Fibroblast of villous mesenchyme (primary cell): ENCODE measurements around the gene DUSP28. TPM values are rescaled to one million over a fixed set of nuclear protein-coding genes. Genes with fewer than 3 reads are reported as not detected.
A peak's percentile ranks its signal among the peaks of the same experiment; 100 is the strongest.

ENCODE experiments used
- DNase-seq: peaks from one replicate; pipeline ENCODE4 v3.0.0-alpha.2; 2010; ENCODE audit warnings: low read depth
- H3K4me3 ChIP-seq: 2 replicates; pipeline ENCODE4 v1.5.1; 2011; ENCODE audit warnings: low read depth, mild to moderate bottlenecking, low read length
- total RNA-seq: library from RNA; depleted of rRNA; stranded (reverse); fragments of >200 nt; gene quantifications from 2 replicates; pipeline ENCODE4 v1.2.3, GENCODE V29; 2012
- TF ChIP-seq, protein P1 (sequence below): IDR thresholded peaks from 2 replicates; pipeline ENCODE4 v1.5.1; 2012; ENCODE audit warnings: low read depth, mild to moderate bottlenecking, low read length; ENCODE audit not compliant: insufficient read depth

The DUSP28 gene
- total RNA-seq, 1 donor, result 3.5 TPM

DNA sequence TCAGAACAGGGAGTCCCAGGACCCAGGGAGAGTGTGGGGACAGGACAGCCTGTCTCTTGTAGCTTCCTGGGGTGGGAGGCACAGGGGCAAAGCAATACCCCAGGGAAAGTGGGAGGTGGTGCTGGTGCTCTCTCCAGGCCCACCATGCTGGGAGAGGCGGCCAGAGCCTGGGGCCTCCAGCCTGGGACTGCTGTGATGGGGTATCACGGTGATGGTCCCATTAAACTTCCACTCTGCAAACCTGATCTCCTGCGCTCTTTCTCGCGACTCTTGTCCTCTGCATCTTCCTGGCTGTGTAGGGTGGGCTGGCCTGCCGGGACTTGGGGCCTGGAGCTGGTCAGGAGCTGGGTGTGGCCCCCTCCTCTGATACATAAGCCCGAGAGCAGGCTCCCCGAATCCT lies 18.3 kb downstream of the DUSP28 start:
- H3K4me3 ChIP-seq, result no peak overlapping the region
- TF ChIP-seq, protein P1, sequence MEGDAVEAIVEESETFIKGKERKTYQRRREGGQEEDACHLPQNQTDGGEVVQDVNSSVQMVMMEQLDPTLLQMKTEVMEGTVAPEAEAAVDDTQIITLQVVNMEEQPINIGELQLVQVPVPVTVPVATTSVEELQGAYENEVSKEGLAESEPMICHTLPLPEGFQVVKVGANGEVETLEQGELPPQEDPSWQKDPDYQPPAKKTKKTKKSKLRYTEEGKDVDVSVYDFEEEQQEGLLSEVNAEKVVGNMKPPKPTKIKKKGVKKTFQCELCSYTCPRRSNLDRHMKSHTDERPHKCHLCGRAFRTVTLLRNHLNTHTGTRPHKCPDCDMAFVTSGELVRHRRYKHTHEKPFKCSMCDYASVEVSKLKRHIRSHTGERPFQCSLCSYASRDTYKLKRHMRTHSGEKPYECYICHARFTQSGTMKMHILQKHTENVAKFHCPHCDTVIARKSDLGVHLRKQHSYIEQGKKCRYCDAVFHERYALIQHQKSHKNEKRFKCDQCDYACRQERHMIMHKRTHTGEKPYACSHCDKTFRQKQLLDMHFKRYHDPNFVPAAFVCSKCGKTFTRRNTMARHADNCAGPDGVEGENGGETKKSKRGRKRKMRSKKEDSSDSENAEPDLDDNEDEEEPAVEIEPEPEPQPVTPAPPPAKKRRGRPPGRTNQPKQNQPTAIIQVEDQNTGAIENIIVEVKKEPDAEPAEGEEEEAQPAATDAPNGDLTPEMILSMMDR, result no peak
- no peak for DNase-seq

DNA sequence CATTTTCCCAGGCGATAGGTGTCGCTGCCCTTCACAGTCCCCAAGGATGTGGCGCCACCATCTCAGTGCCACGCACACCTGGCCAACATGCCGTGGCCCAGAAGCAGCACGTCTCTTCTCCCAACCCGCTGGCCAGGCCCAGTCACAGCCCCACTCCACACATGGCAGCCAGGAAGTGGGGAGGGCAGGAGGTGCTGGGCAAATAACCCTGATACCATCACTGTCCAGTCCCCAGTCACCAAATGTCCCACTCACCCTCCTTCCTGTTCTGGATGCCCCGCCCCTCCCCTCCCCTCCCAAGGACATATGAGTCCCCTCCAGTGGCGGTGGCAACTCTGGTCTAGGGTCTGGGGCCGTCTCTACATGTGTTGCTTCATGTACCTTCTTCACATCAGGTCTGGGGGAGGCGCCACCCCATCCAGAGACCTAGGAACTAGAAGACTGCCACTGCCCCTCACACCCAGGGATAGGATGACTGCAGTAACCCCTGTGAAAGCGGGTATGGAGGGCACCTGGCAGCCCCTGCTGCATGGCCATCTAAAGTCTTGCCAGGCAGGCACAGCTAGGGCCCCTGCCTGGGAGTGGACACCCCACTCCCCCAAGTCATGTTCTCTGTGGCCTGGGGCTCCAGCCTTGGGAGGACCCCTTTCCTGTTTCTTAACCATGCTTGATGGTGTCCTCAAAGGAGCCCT lies 19.1 kb downstream of the DUSP28 start:
- DNase-seq, result no peak
- TF ChIP-seq, protein P1, result no peak
- no peak overlapping the region for H3K4me3 ChIP-seq

DNA sequence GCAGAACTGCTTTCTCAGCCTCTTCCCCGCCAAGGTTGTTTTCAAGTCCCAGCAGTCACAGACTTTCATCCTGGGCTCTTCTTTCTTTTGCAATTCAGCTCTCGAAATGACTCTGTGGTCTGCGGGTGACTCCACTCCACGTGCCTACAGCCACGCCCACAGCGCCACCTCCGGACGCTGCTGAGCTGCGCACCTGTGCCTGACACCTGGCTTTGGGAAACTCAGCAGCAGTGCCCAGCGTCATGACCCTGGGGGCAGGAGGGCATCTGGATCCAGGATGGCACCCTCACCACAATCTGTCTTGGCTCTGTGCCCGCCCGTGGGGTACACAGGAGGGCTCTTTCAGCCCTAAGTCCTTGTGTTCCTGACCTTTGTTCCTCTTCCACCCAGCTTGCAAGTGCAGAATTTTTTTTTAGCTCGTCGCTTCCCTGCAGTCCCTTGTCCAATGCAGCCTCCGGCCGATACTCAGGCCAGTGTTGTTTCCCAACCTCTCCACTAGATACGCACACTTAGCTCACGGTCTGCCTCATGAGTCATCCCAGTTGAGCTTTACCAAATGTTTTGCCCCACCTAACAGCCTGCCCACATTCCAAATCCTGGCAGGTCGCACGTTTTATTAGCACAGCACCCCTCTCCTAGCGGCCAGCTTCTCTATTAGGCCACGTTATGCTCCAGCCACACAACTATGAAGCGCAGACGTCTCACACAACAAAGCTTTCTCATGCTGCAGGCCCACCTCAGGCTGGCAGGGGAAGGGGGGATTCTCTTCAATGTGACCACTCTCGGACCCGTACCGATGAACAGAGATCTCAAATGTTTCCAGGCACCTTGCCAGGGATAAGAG lies 19.8 kb downstream of the DUSP28 start:
- DNase-seq, result peak; percentile 95
- TF ChIP-seq, protein P1, result peak; percentile 19
- no peak overlapping the region for H3K4me3 ChIP-seq

DNA sequence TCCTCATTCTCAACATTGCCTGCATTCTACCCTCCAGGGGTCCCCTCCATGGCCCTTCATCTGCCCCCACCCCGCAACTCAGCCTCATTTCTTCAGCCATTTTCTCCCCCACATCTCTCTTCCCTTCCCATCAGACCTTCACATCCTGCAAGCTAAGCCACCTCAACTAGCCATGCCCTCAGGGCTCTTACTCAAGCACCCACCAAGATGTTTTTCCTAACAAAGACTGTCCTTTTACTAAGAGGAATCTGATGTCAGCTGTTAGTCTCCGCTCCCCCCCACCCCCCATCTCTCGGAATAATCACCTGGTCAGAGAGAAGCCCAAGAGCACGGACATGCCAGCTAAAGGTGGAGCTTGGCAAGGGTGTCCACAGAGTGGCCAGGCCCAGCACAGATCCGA lies 21.7 kb downstream of the DUSP28 start:
- TF ChIP-seq, protein P1, result no peak
- no peak for DNase-seq
- H3K4me3 ChIP-seq, result no peak overlapping the region

DNA sequence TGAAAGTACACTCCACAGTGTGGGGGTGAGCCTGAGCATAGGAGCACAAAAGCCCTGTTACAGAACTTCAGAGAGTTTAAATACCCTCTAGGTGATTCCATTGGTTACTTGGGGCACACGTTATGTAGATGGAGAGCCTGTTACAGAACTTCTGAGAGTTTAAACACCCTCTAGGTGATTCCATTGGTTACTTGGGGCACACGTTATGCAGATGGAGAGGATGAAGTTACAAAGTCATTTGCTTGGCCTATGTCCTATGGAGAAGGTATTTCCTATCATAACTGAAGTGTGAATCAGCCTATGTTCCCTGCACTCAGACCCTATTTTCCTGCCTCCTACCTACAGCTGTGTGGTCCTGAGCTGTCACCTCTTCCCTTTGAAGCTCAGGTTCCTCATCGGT lies 22.6 kb downstream of the DUSP28 start:
- TF ChIP-seq, protein P1, result no peak
- DNase-seq, result no peak
- H3K4me3 ChIP-seq, result no peak overlapping the region

DNA sequence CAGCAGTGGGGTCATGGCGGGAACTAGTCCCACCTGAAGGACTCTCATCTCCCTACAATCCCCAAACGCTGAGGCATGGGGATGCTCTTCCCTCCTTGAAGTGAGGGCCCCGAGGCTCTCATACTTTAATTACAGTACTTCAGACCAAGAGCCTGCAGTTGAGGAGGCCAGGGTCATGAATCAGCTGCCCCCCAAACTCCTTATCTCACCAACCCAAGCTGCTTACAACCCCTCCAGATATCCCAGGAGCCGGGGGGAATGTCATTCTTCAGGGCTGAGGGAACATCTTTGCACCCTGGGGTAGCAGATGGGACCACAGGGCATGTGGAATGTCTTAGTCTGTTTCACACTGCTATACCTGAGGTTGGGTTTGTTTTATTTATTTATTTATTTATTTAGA lies 23.6 kb downstream of the DUSP28 start:
- DNase-seq, result no peak
- no peak overlapping the region for H3K4me3 ChIP-seq
- TF ChIP-seq, protein P1, result no peak
